ENCODE data around the gene TAS2R19.
"Not testable (repeated sequence)": the region's sequence is repeated elsewhere in the genome, so short reads cannot be mapped to it uniquely, and the experiment has no call there.

The TAS2R19 gene, protein sequence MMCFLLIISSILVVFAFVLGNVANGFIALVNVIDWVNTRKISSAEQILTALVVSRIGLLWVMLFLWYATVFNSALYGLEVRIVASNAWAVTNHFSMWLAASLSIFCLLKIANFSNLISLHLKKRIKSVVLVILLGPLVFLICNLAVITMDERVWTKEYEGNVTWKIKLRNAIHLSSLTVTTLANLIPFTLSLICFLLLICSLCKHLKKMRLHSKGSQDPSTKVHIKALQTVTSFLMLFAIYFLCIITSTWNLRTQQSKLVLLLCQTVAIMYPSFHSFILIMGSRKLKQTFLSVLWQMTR

GRCh38 chr12:11022520-11022919, at the start of gene TAS2R19:
TSS of gene TAS2R19 (minus strand) at chr12:11022620. CDS start at chr12:11022571, 49 bp downstream.
- no peak for DNase-seq

- DNase-seq: no peak
Observed at GRCh38 chr12:11071414-11071813, 49.0 kb upstream of the TAS2R19 start.

GRCh38 chr12:11070999-11071398, 48.6 kb upstream of the TAS2R19 start:
- DNase-seq: no peak

DNA sequence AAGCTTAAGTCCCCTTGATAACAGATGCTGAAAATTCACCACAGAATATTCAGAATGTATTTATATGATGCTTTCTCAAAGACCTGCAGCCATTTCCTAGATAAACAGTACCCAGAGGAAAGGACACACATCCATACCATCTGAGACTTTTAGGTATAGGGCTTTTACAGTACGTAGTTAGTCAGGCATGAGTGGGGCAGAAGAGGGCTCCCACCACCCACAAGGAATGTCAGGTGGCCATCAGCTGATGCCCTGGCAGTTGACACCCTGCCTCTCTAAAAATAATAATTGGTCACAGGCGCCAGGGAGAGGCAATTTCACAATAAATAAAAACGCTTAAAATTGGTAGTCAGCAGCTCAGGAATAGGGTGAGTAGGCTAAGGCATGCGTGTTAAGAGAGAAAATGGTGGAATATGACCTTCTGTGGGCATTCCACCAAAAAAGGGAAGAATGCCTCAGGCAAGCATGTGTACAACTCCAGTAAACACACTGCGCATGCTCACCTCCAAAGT, 47.5 kb upstream of the TAS2R19 start:
- DNase-seq: no peak

DNA sequence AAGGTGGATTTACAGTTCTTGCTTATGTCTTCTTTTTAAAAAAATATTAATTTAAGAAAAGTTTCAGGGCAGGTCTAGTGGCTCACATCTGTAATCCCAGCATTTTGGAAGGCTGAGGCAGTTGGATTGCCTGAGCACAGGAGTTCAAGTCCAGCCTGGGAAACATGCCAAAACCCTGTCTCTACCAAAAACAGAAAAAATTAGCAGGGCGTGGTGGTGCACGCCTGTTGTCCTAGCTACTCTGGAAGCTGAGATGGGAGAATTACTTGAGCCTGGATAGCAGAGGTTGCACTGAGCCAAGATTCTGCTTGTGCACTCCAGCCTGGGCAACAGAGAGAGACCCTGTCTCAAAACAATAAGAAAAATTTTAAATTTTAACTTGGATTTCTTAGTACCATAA, 45.1 kb upstream of the TAS2R19 start:
- DNase-seq: no peak

GRCh38 chr12:11062194-11062593, 39.8 kb upstream of the TAS2R19 start, which contains the start of gene TAS2R46:
TSS of gene TAS2R46 (minus strand) at chr12:11062294. CDS start at chr12:11062294, 0 bp downstream.
- DNase-seq: not testable (repeated sequence)

GRCh38 chr12:11059784-11060183, 37.4 kb upstream of the TAS2R19 start:
- no peak for DNase-seq

DNA sequence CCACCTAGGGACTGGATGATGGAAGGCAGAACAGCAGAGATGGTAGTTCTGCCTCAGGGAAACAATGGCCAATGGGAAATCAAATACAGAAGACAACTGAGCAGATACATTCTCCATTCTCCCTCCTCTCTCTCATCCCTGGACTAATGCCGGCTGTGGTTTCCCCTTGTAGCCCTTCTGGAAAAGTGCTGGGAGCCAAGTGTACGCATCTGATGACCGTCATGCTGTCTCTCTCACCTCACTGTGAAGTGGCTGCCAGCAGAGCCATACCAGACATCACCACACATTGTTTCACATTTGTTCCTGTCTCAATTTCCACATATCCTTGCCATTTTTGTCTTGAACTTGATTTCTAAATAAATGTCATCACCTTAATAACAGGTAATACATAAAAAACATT, 36.6 kb upstream of the TAS2R19 start:
- no peak for DNase-seq

GRCh38 chr12:11055306-11055705, 32.9 kb upstream of the TAS2R19 start:
- DNase-seq: no peak

DNA sequence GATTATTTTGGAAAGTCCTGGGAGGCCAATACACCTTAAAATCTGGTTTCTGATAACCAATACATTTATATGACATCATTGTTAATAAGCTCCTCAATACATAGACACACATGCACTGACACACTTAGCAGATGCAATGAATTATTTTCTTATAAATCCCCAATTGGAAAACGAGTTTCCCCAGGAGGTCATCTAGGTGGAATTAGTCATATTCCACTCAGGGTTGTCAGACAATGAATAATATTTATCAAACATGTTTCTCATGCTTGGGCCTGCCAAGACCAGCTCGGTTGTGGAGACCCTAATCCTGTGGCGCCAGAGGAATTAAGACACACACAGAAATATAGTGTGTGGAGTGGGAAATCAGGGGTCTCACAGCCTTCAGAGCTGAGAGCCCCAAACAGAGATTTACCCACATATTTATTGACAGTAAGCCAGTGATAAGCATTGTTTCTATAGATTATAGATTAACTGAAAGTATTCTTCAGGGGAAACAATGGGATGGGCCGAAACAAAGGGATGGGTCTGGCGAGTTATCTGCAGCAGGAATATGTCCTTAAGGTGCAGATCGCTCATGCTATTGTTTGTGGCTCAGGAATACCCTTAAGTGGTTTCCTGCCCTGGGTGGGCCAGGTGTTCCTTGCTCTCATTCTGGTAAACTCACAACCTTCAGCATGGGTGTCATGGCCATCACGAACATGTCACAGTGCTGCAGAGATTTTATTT, 27.5 kb upstream of the TAS2R19 start:
- DNase-seq: not testable (repeated sequence)

DNA sequence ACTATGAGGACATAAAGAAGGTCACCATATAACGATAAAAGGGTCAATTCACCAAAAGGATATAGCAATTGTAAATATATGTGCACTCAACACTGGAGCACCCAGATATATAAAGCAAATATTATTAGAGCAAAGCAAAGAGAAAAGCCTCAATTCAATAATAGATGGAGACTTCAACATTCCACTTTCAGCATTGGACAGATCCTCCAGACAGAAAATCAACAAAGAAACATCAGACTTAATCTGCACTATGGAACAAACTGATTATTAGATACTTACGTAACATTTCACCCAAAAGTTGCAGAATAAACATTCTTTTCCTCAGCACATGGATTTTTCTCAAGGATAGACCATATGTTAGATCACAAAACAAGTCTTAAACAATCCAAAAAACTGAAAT, 18.9 kb upstream of the TAS2R19 start:
- not testable (repeated sequence) for DNase-seq

GRCh38 chr12:11040162-11040561, 17.7 kb upstream of the TAS2R19 start:
- no peak for DNase-seq

DNA sequence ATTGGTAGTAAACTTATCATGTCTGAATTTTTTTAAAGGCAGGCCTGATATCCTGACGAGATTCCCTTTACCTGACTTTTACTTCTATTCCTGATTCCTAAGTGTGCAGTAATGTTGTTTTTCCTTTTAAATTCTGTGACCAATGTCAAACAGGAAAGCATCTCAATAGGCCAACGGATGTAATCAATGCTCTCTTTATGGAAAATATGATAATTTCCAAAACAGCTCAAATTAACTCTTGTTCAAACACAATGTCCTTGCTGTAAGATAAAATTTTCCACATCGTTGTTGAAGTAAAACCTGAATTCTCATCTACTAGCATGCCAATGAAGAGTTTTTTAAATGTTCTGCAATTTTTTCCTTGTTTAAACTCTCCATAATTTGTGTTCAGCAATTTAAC, 16.8 kb upstream of the TAS2R19 start:
- no peak for DNase-seq

GRCh38 chr12:11033959-11034358, 11.5 kb upstream of the TAS2R19 start:
- DNase-seq: not testable (repeated sequence)

- DNase-seq: no peak
Observed at GRCh38 chr12:11031307-11031706, 8.9 kb upstream of the TAS2R19 start, which contains the start of gene TAS2R31. TSS of gene TAS2R31 (minus strand) at chr12:11031407. CDS start at chr12:11031335, 72 bp downstream.

DNA sequence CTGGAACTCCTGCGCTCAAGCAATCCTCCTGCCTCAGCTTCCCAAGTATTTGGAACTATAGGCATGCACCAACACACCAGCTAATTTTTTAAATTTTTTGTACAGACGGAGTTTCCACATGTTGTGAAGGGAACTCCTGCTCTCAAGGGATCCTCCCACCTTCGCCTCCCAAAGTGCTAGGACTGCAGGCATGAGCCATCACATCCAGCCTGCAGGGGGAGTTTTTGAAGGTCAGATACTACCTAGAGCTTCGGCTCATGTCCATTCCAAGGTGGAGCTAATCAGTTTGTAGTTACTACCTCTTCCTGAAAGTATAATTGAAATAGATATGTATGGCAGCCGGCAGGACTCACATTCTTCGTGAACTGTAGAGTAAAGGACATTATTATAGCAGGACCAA, 3.7 kb upstream of the TAS2R19 start:
- DNase-seq: no peak

DNA sequence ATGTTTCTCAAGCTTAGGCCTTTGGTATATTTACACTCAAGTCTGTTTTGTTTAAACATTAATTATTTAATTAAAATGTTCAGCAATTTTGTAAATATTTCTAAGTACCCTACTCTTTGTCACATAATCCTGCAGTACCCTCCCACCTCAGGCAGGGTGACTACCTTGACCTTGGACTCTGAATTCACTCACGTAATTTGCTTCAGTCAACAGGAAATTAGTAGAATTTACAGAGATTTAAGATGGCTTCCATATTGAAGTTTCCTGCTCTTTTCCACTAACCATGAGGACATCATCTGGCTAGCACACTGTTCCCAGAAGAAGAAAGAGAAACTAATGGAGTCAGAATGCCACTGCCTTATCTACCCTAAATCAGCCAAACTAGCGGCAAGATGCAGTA, 967 bp upstream of the TAS2R19 start:
- no peak for DNase-seq

- DNase-seq: no peak
Observed at GRCh38 chr12:11016937-11017336, 5.5 kb downstream of the TAS2R19 start.

DNA sequence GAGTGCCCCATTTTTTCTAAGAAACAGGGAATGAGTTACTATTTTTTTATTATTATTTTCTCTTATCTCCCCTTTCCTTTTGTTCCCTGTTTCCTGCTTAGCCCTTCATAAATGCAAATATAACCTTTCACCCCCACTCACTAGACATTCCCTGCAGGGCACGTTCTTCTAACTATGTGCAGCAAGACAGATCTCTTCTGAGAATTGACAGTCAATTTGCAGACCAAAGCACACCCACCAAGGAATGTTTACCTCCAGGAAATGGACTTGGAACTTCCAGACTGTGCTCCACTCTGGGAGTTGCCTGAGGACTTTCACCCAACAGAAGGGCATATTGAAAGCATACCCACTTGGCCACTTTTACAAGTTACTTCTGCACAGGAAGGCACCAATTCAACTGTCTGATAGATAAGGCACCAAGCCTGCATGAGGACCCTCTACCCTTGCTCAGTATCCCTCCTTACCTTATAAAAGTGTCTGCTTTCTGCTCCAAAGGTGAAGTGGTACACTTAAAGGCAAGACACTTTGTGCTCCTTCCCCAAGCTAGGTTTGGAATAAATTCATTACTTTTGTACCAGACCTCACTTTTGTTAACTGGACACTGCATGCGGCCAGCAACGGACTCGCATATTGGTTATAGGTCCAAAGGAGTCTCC, 6.5 kb downstream of the TAS2R19 start:
- no peak for DNase-seq

DNA sequence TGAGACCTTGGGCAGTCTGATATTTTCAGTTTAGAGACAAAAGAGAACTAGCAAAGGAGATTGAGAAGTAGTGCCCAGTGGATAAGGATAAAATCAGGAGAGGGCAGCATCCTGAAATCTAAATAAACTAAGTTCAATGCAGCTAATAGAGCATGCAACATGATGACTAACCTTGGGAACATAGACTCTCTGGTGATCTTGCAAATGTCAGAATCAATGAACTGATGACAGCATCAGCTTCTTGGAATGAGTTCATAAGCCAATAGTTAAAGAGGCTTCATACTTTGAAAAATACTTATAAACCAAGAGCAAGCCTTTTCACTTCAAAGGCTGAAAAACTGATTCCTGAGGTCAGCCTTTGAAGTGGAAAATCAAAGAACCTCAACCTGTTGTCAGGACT, 8.2 kb downstream of the TAS2R19 start:
- no peak for DNase-seq

GRCh38 chr12:11007608-11008007, 14.8 kb downstream of the TAS2R19 start:
- DNase-seq: no peak

DNA sequence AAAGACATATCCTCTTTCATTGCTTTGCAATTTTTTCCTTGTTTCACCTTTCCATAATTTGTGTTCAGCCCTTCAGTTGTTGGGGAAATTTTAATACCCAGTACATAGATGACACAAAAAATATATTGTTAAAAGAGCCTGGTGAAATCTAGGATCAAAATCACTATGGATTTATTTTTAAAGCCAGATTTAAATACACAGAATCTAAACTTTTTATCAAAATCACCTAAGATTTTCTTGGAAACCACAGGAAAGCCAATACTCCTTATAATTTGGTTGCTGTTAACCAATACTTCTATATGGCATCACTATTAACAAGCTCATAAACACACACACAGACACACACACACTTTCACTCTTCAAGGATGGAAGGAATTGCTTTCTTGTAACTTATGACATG, 24.2 kb downstream of the TAS2R19 start, which contains the start of gene TAS2R20:
TSS of gene TAS2R20 (minus strand) at position 101 of the 400 bp plus-strand sequence. CDS start 429 bp downstream, outside the sequence.
- DNase-seq: no peak

GRCh38 chr12:10994307-10994706, 28.1 kb downstream of the TAS2R19 start:
- no peak for DNase-seq
